A549 (cell line): ENCODE data around the gene BPIFB1.

Source experiments
- CTCF ChIP-seq: fragments of >200 bp; sonication (Bioruptor Twin); formaldehyde crosslinking; IDR thresholded peaks from 3 replicates; pipeline ENCODE4 v1.5.1; 2016
- EP300 ChIP-seq, 2 experiments: fragments of >200 bp; sonication (Bioruptor Twin); formaldehyde crosslinking; IDR thresholded peaks; 2 replicates in 1 of 2; 3 replicates in 1 of 2; pipeline ENCODE4 v1.6.1; 2016 to 2017
- FOSL2 ChIP-seq, 2 experiments: fragments of 450-650 bp in 1 of 2; fragments of >200 bp in 1 of 2; sonication (Bioruptor Twin) in 1 of 2; formaldehyde crosslinking; IDR thresholded peaks; 2 replicates each; pipeline versions ENCODE4 v1.5.0 to v1.6.1; 2016 to 2020; ENCODE audit warnings: mild to moderate bottlenecking in 1 of 2, moderate library complexity in 1 of 2
- MAFK ChIP-seq: fragments of 450-650 bp; IDR thresholded peaks from 2 replicates; pipeline ENCODE4 v1.6.1; 2014; ENCODE audit not compliant: partially characterized antibody
- MAX ChIP-seq: IDR thresholded peaks from 2 replicates; pipeline ENCODE4 v1.6.1; 2012
- POLR2A ChIP-seq: IDR thresholded peaks from 2 replicates; pipeline ENCODE4 v1.6.1; 2012; ENCODE audit warnings: mild to moderate bottlenecking, low read length
- RAD21 ChIP-seq, 2 experiments: fragments of >200 bp in 1 of 2; sonication (Bioruptor Twin) in 1 of 2; formaldehyde crosslinking in 1 of 2; IDR thresholded peaks in 1 of 2; conservative IDR thresholded peaks in 1 of 2; 2 replicates in 1 of 2; 3 replicates in 1 of 2; pipeline ENCODE4 v1.6.1; 2012 to 2018; ENCODE audit warnings: inconsistent platforms in 1 of 2
- REST ChIP-seq: fragments of 200-600 bp; sonication (generic); IDR thresholded peaks from 2 replicates; pipeline ENCODE4 v1.6.1; 2016; ENCODE audit warnings: antibody characterized with exemption, mild to moderate bottlenecking, moderate library complexity
- RFX5 ChIP-seq: fragments of 450-650 bp; IDR thresholded peaks from 2 replicates; pipeline ENCODE4 v1.7.1; 2014; ENCODE audit warnings: antibody characterized with exemption, mild to moderate bottlenecking, moderate library complexity
- SMC3 ChIP-seq: fragments of >200 bp; sonication (Bioruptor Twin); formaldehyde crosslinking; IDR thresholded peaks from 3 replicates; pipeline ENCODE4 v1.6.1; 2018; ENCODE audit warnings: inconsistent platforms
- ZFP36 ChIP-seq: fragments of 450-650 bp; IDR thresholded peaks from 2 replicates; pipeline ENCODE4 v1.6.1; 2014; ENCODE audit warnings: borderline replicate concordance; ENCODE audit not compliant: partially characterized antibody

GRCh38 chr20:33255005-33255404, 28.0 kb upstream of the BPIFB1 start:
- TF ChIP-seq CTCF (no peak), RAD21 (conservative IDR thresholded peaks at IDR 0.05 in 1 of 2, IDR thresholded peaks at IDR 0.05 in 1 of 2) (no peak), POLR2A (no peak), MAFK (no peak), RFX5 (no peak), FOSL2 (IDR thresholded peaks at IDR 0.05) (no peak), FOSL2 (CRISPR knock-in tag; IDR thresholded peaks at IDR 0.05) (no peak), REST (no peak), EP300 (IDR thresholded peaks at IDR 0.05) (no peak), MAX (no peak), ZFP36 (no peak), SMC3 (no peak)
